Measurements from ENCODE around the gene SPESP1. TPM values are rescaled to one million over a fixed set of nuclear protein-coding genes. Genes with fewer than 3 reads are reported as not detected.

The SPESP1 gene
- polyA plus RNA-seq, 1 donor from 2014 or later, result not detected

GRCh38 chr15:68993276-68993675 is 63.0 kb downstream of the SPESP1 start:
- no peak overlapping the region for H3K4me2 ChIP-seq (ENCODE audit: low read length)
- no peak for TF ChIP-seq EP300 (conservative IDR thresholded peaks at IDR 0.05; ENCODE audit: poor library complexity, severe bottlenecking)
- TF ChIP-seq REST (IDR thresholded peaks at IDR 0.05; ENCODE audit: borderline replicate concordance), result no peak

GRCh38 chr15:68994149-68994548 is 63.8 kb downstream of the SPESP1 start:
- no peaks in the 10 kb centered on the region for H3K9me2 ChIP-seq (ENCODE audit: insufficient read depth, low read length)
- no peaks in the 10 kb centered on the region for H4K20me1 ChIP-seq (ENCODE audit: insufficient read depth)
- H3K9me3 ChIP-seq (ENCODE audit: low read length), result no peaks in the 10 kb centered on the region
- H3F3A ChIP-seq (ENCODE audit: insufficient read depth, low read length, poor library complexity, severe bottlenecking), result no peaks in the 10 kb centered on the region
- H3K9ac ChIP-seq (ENCODE audit: low read length), result no peak overlapping the region
- no peaks in the 10 kb centered on the region for H3K36me3 ChIP-seq (ENCODE audit: insufficient read depth, low read length)
- H3K4me3 ChIP-seq (ENCODE audit: low read length), result no peak overlapping the region
- no peaks in the 10 kb centered on the region for H3K27me3 ChIP-seq (ENCODE audit: insufficient read depth, low read depth, low read length)
- H3K4me2 ChIP-seq (ENCODE audit: low read length), result no peak overlapping the region
- no peak overlapping the region for H2AFZ ChIP-seq (ENCODE audit: low read depth, low read length)
- TF ChIP-seq TAF1 (IDR thresholded peaks at IDR 0.05; ENCODE audit: low read depth), result no peak
- no peak for TF ChIP-seq MXI1 (conservative IDR thresholded peaks at IDR 0.05; ENCODE audit: poor library complexity, severe bottlenecking)
- no peak for TF ChIP-seq EP300 (conservative IDR thresholded peaks at IDR 0.05; ENCODE audit: poor library complexity, severe bottlenecking)
- no peak for TF ChIP-seq RAD21 (conservative IDR thresholded peaks at IDR 0.05)
- TF ChIP-seq SMC3 (conservative IDR thresholded peaks at IDR 0.05; ENCODE audit: poor library complexity), result no peak
- TF ChIP-seq CTCF (IDR thresholded peaks at IDR 0.05; ENCODE audit: poor library complexity, severe bottlenecking), result no peak
- TF ChIP-seq REST (IDR thresholded peaks at IDR 0.05; ENCODE audit: borderline replicate concordance), result no peak
- no peak for TF ChIP-seq EZH2 (IDR thresholded peaks at IDR 0.05; ENCODE audit: borderline replicate concordance, insufficient read depth, low read length, poor library complexity, severe bottlenecking)
- TF ChIP-seq POLR2AphosphoS5 (IDR thresholded peaks at IDR 0.05), result no peak
- no peak overlapping the region for H3K27ac ChIP-seq (ENCODE audit: low read length)
- no peaks in the 10 kb centered on the region for H3K79me2 ChIP-seq (replicated peaks; ENCODE audit: insufficient read depth, low read length)

More at GRCh38 chr15:68993276-68993675, 63.0 kb downstream of the SPESP1 start:
- no peak overlapping the region for H3K27ac ChIP-seq (ENCODE audit: low read length)
- H3K4me3 ChIP-seq (ENCODE audit: low read length), result no peak overlapping the region
- H3K36me3 ChIP-seq (ENCODE audit: insufficient read depth, low read length), result no peaks in the 10 kb centered on the region
- no peaks in the 10 kb centered on the region for H3F3A ChIP-seq (ENCODE audit: insufficient read depth, low read length, poor library complexity, severe bottlenecking)
- no peaks in the 10 kb centered on the region for H4K20me1 ChIP-seq (ENCODE audit: insufficient read depth)
- no peaks in the 10 kb centered on the region for H3K27me3 ChIP-seq (ENCODE audit: insufficient read depth, low read depth, low read length)
- no peaks in the 10 kb centered on the region for H3K79me2 ChIP-seq (replicated peaks; ENCODE audit: insufficient read depth, low read length)
- no peaks in the 10 kb centered on the region for H3K9me3 ChIP-seq (ENCODE audit: low read length)
- no peak overlapping the region for H2AFZ ChIP-seq (ENCODE audit: low read depth, low read length)
- no peaks in the 10 kb centered on the region for H3K9me2 ChIP-seq (ENCODE audit: insufficient read depth, low read length)
- H3K9ac ChIP-seq (ENCODE audit: low read length), result no peak overlapping the region

All from neural cell (in vitro differentiated cells).